ENCODE measurements around the gene PAMR1.
A peak's percentile ranks its signal among the peaks of the same experiment; 100 is the strongest.

The PAMR1 gene

GRCh38 chr11:35433588-35433987, 91.8 kb downstream of the PAMR1 start:
- DNase-seq: no peak

DNA sequence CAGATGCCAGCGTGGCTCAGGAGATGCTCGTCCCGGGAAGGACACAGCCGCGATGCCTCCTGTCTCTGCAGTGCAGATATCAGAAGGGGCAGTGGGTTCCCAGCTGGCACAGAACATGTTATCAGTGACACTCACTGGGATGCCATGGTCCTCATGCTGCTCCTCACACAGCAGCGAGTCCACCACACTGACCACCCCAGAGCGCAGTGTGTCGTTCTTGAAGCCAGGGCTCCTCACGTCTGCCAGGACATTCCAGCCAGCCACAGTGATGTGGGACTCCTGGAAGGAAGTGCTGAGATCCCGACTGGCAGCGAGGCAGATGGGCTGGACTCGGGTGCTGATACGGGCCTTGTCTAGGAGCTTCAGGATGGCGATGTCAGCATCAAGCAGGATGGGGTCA, 93.0 kb downstream of the PAMR1 start:
- no peak for DNase-seq

GRCh38 chr11:35427071-35427470, 98.3 kb downstream of the PAMR1 start:
- DNase-seq: no peak

GRCh38 chr11:35426351-35426750, 99.1 kb downstream of the PAMR1 start:
- no peak for DNase-seq

- DNase-seq: no peak
Observed at GRCh38 chr11:35425603-35426212, 99.7 kb downstream of the PAMR1 start.

- DNase-seq: no peak
Observed at GRCh38 chr11:35424157-35424940, 101.1 kb downstream of the PAMR1 start.

DNA sequence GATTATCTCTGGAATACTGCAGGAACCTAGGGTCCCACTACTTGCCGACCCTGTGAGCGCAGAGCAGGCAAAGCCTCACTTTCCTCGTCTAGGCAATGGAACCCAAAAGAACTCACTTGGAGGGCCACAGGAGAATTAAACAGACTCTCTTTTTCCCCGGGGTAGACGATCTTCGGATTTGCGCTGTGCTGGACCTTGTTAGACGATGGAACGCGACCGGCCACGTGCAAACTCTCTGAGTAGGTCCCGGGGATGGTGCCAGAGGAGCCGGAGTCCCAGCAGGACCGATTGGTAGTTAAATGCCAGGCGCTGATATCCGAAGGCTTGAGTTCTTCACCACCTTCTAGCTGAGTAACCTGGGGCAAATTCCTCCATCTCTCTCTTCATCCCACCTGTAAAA, 105.0 kb downstream of the PAMR1 start:
- DNase-seq: no peak

- no peak for DNase-seq
Observed at GRCh38 chr11:35419830-35420333, 105.5 kb downstream of the PAMR1 start.

DNA sequence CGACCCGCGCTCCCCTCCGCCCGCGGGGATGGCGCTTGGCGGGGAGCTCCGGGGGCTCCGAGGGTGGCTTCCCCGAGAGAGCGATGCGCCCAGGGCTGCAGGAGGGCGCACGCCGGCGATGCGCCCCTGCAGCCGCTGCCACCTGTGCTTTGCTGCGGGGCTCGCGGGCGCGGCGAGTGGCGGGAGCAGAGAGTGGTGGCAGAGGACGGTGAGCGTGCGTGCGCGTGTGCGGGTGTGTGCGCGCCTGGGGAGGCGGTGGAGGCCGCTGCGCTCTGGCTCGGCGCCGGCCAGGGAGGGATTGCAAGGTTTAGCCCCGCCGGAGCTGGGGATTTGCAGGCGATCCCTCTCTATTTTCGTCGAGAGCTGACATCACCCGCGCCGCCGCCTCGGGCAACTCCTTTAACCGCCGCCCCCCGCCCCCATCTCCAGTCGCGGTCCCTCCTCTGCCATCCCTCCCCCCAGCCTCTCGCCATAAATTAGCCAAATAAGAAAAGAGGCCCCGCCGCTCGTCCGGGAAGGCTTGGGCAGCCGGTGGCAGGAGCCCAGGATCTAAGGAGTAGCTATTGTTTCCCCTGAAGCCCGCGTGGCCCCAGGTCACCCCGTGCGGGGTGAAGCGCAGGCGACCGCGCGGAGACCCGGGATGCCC, 106.1 kb downstream of the PAMR1 start, which contains the start of gene SLC1A2:
SLC1A2 (minus strand) TSS at position 375 of the 646 bp plus-strand sequence. CDS start 592 bp downstream, outside the sequence.
- DNase-seq: no peak

DNA sequence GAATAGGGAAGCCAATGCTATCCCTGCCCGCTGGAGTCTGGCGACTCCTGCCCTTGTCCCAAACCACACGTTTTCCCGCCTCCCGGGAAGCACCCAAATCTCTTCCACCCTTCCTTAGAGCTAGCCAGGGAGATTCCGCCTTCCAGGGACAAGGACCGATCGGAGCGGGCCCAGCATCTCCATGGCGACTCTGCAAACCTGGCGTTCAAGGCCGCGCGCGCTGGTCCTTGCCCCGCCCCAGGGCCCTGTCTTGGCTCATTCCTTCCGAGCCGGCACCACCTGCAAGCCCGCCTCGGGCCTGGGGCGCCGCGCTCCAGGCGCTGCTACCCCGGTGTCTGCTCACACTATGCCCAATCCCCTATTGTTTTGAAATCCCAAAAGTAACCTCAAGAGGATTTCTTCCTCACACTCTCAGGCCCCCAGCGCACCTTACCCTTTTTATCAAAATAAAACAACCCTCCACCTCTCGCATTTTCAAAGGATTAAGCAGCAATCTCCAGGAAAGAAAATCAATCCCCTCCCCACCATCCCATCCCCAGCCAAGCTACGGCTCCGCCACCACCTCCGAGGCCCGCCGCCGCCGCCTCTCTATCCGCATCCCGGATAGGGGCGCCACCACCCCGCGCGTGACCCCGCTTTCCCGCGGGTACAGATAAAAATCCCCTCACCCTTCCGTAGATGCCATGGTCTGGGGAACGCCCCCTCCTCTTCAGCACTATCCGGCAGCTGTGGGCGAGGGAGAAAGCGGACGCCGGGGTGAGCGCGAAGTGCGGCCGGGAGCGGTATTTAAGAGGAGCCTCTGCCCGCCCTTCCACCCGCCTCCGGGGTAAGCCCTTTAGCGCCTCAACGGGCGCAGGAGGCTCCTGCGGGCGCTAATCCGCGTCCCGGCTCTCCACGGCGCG, 106.9 kb downstream of the PAMR1 start:
- DNase-seq: no peak

DNA sequence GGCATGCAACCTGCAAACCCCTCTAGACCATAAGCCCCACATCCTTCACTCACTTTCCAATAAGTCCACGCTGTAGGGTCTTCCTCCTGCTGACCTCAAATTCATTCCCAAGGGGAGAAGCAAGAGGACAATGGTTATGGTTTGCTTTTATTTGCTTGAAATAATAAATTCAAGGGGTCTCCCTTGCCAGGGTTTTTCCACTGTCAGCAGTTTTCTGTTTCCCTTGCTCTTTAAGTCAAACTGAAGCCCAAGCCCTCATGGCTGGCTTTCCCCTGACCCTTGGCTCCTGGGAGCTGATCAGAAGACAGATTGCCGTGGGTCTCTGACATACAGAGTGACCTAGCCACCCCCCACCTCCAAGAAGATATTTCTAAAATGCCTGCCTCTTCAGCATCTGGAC, 109.9 kb downstream of the PAMR1 start:
- DNase-seq: no peak

- DNase-seq: no peak
Observed at GRCh38 chr11:35414776-35415175, 110.6 kb downstream of the PAMR1 start.

DNA sequence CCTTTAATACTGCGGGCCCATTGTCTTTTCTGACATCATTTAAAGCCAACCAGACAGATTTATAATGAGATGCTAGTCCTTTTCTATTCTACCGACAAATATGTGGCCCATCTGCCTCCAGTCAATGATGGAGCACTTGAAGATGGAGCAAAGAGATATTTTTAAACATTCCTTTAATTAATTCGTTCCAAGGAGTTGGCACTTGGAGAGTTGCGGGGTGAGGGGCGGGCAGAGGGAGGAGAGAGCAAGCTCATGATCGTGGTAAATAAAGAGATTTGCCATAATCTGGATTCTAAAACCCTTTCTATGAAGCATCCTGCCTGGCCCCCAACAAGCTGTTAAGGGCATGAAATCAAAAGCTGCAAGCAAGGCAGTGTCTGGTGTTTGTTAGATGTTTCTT, 111.1 kb downstream of the PAMR1 start:
- no peak for DNase-seq

- DNase-seq: no peak
Observed at GRCh38 chr11:35413598-35413997, 111.8 kb downstream of the PAMR1 start.

DNA sequence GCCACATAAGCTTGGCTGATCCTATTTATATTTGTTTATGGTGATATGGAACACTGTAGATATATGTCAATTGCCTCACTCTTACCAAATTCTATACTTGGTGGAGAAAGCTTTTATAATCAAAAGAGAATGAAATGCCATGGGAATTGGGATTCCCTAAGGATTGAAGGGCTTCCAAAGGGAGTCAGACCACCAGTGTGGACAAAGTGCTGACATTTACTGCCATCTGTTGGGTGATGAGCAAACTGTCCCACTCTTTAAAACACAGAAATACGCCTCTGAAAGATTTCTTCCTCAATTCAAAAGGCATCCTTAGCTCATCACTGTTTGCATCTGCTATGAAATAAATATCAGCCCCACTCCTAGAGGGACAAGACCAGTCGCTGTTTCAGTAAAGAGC, 113.1 kb downstream of the PAMR1 start:
- DNase-seq: no peak

DNA sequence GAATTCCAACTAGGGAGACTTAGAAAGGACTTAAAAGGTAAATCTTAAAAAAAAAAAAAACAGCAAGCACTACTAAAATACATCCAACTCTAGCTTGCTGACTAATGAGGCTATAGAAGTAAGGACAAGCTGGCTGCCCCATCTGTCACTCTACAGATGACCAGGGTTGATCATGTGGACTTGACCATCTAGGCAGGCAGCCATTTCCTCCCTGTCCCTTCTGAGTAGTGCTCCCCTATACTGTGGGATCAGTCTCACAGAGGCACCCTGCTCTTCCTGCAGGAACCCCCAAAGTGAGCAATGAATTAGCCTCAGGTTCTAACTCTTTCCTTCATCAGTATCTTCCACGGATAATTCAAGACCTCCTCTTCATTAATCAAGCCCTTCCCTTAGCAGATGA, 118.4 kb downstream of the PAMR1 start:
- no peak for DNase-seq

- DNase-seq: peak; percentile 31
Observed at GRCh38 chr11:35404388-35404775, 121.0 kb downstream of the PAMR1 start.

DNA sequence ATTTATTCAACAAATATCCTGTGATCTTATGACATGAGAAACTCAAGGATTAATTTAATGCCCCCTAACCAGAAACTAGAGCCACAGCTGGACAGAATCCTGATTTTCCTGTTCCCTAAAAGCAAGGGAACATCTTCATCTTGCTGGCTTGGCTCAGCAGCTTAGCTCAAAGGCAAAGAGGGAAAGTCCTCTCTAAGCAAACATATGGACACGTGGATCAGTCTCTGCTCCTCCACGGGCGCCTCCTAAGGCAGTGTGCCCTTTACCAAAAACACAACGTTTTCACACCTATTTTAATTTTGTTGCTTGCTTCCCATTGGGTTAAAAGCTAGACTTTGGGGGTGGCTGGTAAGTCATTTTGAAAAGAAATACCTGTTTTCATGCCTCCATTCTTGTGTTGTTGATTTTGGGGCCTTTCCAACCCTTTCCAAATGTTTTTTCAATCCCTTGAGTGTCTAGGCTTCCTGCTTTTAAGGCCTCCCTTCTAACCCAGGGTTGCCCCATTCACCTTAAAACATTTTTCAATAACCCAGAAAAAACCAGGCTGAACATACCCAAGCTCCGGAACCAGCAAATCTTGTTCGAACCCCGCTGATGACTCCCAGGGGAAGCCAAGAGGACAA, 121.5 kb downstream of the PAMR1 start:
- DNase-seq: no peak

DNA sequence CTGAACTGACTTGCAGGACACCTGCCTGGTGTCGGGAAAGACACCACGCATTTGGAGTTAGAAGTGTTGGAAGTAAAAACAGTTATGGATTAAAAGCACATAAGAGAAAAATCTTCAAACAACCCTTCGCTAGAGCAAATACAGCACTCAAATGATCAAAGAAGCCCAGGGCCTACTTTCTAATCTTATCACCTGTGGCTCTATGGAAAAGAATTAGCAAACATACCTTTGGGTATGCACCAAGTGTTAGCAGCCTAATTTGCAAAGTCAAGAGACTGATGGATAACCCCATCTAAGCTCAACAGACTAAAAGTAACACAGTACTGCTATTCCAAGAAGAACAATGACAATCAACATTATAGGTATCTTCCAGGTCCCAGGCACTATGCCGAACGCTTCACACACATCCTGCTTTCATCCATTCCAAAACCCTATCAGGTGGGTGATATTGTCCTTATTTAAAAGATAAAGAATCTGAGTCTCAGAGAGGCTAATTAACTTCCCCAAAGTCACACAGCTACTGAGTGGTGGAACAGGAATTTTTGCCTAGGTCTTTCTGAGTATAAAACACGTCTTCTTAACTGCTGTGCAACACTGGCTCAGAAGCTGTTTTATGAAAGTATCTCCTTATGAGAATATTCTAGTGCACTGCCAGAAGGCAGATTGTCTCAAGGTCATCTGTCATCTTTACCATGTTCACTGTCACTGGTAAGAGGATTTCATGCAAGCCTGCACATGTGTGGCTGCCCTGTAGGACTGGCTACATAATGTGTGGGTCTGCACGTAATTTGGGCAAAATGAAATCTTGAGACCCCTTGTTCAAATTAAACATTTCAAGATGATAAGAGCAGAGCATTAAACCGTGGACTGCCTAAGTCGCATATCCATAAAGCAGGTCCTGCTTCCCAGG, 122.4 kb downstream of the PAMR1 start:
- no peak for DNase-seq

DNA sequence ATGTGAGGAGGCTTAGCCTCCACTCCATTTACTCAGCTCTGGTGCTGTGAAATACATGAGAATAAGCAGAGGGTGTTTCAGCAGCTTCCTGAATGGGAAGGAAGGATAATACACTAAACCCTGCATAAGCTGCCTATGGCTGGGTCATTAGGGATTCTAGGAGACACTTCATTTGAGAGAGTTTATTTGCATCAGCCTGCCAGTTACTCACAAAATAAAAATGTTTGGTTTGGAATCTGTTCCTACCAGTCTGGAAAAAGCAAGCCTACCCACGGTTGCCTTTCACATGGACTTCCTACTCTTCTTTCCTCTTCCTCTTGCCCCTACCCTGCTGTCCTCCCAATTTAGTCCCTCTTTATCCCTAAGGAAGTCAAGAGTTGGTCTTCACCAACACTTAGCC, 126.5 kb downstream of the PAMR1 start:
- no peak for DNase-seq

DNA sequence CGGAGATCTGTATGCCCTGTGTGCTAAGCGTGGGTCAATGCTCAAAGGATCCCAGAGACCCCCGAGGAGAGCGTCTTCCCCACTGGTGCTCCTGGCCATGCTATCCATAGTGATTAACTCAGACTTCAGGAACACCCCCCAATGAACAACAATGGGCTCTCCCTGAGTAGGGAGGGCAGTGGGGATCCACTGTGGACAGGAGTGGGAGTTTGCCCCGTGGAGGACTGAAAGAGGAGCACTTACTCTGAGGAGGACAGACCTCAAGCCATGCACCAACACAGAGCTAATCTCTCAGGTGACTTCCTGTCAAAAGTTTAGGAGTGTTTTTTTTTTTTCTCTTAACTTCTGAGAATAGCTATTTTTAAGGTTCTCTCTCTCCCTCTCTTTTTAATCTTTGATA, 130.5 kb downstream of the PAMR1 start:
- no peak for DNase-seq
